Stomach (tissue), 9 donors: ENCODE data around the gene DMXL2. TPM values are rescaled to one million over a fixed set of nuclear protein-coding genes. Genes with fewer than 3 reads are reported as not detected.

Experiments used
- DNase-seq, 2 donors: peaks; one replicate each; pipeline versions ENCODE4 v3.0.0 to v3.0.0-alpha.2; 2013 to 2019
- H3K27ac ChIP-seq, 5 donors: fragments of 200-600 bp in 4 of 5; sonication (generic) in 4 of 5; one replicate each; pipeline ENCODE4 v1.5.1; 2013 to 2019; ENCODE audit warnings: mild to moderate bottlenecking in 1 of 5, moderate library complexity in 1 of 5
- H3K27me3 ChIP-seq, 3 donors: fragments of 200-600 bp; sonication (generic); one replicate each; pipeline ENCODE4 v1.5.1; 2017 to 2019; ENCODE audit warnings: mixed run types in 1 of 3
- H3K36me3 ChIP-seq, 4 donors: fragments of 200-600 bp; sonication (generic); 1 replicate in 3 of 4; 2 replicates in 1 of 4; pipeline ENCODE4 v1.5.1; 2016 to 2019
- H3K4me1 ChIP-seq, 4 donors: fragments of 200-600 bp; sonication (generic); one replicate each; pipeline ENCODE4 v1.5.1; 2016 to 2019
- H3K4me3 ChIP-seq, 4 donors: fragments of 200-600 bp; sonication (generic) in 3 of 4; one replicate each; pipeline ENCODE4 v1.5.1; 2016 to 2019; ENCODE audit warnings: mild to moderate bottlenecking in 1 of 4
- H3K9me3 ChIP-seq, 4 donors: fragments of 200-600 bp; sonication (generic); one replicate each; pipeline ENCODE4 v1.5.1; 2016 to 2019
- EP300 ChIP-seq: sonication (generic); formaldehyde crosslinking; IDR thresholded peaks from one replicate; pipeline ENCODE4 v1.6.1; 2017; ENCODE audit warnings: antibody characterized with exemption
- POLR2A ChIP-seq, 4 donors: fragments of 450-650 bp; IDR thresholded peaks; one replicate each; pipeline ENCODE4 v1.6.1; 2016; ENCODE audit warnings: antibody characterized with exemption in 4 of 4, control low read depth in 2 of 4, mild to moderate bottlenecking in 1 of 4, moderate library complexity in 1 of 4
- POLR2AphosphoS5 ChIP-seq, 3 donors: sonication (generic); formaldehyde crosslinking; IDR thresholded peaks; one replicate each; pipeline ENCODE4 v1.6.1; 2016; ENCODE audit warnings: antibody characterized with exemption in 3 of 3
- WGBS, 5 donors: extraction: QIAGEN DNeasy Blood & Tissue Kit in 3 of 5; methylation state at CpG; one replicate each; pipeline versions ENCODE4 v1.1.5 to v1.1.7; 2013 to 2018; 5-methylcytosine and 5-hydroxymethylcytosine counted together
- intact Hi-C: fragments of 100-400 bp; cut with DNase I; formaldehyde crosslinking; loops from one replicate; pipeline ENCODE4 v1.15.1; 2023; ENCODE audit warnings: low total_unique reads
- polyA plus RNA-seq, 3 donors: library from polyadenylated mRNA; stranded (reverse); fragments of 200-250 nt; gene quantifications; one replicate each; pipeline ENCODE4 v1.2.3, GENCODE V29; 2013
- total RNA-seq, 5 donors: library from RNA; depleted of rRNA; stranded (reverse); fragments of >200 nt; gene quantifications; one replicate each; pipeline versions ENCODE4 v1.1.0 to v1.2.3, GENCODE V29; 2014 to 2016
- TF ChIP-seq, protein P1 (sequence below), 7 experiments: fragments of 450-650 bp in 4 of 7; fragments of 200-600 bp in 3 of 7; sonication (generic) in 3 of 7; IDR thresholded peaks; one replicate each; pipeline ENCODE4 v1.5.1; 2016 to 2019; ENCODE audit warnings: antibody characterized with exemption in 7 of 7, control low read depth in 2 of 7, mild to moderate bottlenecking in 1 of 7
- donor health status: healthy with polysubstance abuse.
- donor health status: Bipolar disorder and iron deficiency.
- donor health status: healthy.

Gene DMXL2
- total and polyA plus RNA-seq, 8 donors: 4.9 to 78.4 (median 28.6) TPM

DNA sequence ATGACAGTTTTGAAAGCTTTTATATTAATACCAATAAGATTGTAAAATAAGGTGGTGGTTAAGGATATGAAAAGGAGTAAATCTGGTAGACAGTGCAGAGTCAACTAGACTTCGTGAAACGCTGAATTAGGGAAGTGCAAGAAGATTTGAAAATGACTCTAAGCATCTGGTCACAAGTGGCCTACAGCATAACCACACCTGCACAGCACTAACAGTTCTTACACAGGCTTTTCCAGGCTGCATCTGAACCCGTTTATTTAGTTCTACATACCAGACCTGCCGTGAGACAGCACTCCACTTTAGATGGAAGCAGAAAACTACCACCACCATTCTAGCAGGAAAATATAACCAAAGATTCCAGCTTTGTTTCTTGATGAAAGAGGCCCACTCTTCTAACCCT, 1.9 kb downstream of the DMXL2 start:
- no peak overlapping the region for H3K27ac ChIP-seq
- H3K9me3 ChIP-seq: no peaks in the 10 kb centered on the region
- 51 to 72% (median 59%) methylated on average over 4 of the region's 4 CpGs for WGBS, 5 donors
- H3K36me3 ChIP-seq: no peaks in the 10 kb centered on the region
- no peak overlapping the region for H3K4me3 ChIP-seq
- intact Hi-C loops: no loop called here
- TF ChIP-seq, protein P1, sequence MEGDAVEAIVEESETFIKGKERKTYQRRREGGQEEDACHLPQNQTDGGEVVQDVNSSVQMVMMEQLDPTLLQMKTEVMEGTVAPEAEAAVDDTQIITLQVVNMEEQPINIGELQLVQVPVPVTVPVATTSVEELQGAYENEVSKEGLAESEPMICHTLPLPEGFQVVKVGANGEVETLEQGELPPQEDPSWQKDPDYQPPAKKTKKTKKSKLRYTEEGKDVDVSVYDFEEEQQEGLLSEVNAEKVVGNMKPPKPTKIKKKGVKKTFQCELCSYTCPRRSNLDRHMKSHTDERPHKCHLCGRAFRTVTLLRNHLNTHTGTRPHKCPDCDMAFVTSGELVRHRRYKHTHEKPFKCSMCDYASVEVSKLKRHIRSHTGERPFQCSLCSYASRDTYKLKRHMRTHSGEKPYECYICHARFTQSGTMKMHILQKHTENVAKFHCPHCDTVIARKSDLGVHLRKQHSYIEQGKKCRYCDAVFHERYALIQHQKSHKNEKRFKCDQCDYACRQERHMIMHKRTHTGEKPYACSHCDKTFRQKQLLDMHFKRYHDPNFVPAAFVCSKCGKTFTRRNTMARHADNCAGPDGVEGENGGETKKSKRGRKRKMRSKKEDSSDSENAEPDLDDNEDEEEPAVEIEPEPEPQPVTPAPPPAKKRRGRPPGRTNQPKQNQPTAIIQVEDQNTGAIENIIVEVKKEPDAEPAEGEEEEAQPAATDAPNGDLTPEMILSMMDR (IDR thresholded peaks at IDR 0.05): no peak
- no peak for TF ChIP-seq POLR2AphosphoS5 (IDR thresholded peaks at IDR 0.05)
- TF ChIP-seq EP300: no peak
- no peak for TF ChIP-seq POLR2A (IDR thresholded peaks at IDR 0.05)
- H3K27me3 ChIP-seq: no peaks in the 10 kb centered on the region
- DNase-seq: peak in 1 of 2 donors; percentile 21
- H3K4me1 ChIP-seq: peaks cover 19 to 43% (median 29%) of the 10 kb centered on the region in 4 donors

DNA sequence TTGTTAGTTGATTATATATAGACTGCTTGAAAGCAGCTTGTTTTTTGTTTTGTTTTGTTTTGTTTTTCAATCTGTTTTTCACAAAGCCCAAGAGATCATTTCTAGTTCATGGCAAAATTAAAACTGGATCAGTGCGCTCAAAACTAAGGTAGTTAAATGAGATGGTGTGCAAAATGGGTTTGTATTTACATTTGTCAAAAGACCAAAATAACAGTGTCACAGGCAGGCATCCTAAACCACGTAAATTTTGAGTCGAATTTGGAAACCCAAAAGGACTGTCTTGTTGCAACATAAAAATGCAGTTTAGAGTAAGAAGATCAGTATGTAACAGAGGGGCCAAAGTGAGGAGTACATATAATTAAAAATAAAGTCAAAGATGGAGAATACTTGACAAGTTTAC, 2.4 kb downstream of the DMXL2 start:
- Histone ChIP-seq H3K36me3 (no peaks in the 10 kb centered on the region), H3K4me1 (peaks cover 19 to 43% (median 29%) of the 10 kb centered on the region in 4 donors), H3K4me3 (no peak overlapping the region), H3K9me3 (no peaks in the 10 kb centered on the region), H3K27me3 (no peaks in the 10 kb centered on the region), H3K27ac (no peak overlapping the region)
- DNase-seq: no peak
- WGBS, 5 donors: 77 to 92% (median 88%) methylated on average over 3 of the region's 3 CpGs
- no peak for TF ChIP-seq POLR2AphosphoS5 (IDR thresholded peaks at IDR 0.05)
- TF ChIP-seq POLR2A (IDR thresholded peaks at IDR 0.05): no peak
- no peak for TF ChIP-seq EP300
- TF ChIP-seq, protein P1 (IDR thresholded peaks at IDR 0.05): no peak
- intact Hi-C loops: no loop called here

DNA sequence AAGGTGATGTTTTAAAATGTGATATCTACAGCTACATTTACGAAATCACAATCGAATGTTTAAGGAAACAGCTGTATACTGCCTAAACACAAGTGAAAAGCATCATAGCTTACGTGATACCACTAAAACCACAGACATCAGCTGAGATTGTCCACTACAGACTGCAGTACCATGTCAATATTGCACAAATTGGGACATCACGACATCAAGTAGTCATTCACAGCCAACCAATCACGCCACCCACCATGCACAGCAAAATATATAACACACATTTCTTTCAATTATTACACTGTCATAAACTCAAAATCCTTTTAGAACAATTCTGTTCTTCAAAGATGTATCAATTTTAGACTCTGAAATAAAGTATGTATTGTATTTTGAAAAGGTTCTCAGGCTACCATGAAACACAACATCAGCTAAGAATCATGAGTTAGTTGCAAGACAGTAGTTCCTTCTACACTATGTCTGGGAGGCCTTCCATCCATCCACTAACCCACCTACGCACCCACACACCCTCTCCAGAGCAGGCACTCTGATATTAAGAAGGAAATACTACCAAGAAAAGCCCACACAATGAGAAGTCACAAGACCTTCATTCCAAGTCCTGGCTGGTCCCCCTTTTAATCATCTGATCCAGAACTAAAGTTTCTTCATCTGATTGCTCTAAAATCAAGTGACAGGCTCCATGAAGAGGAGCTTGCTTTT, 3.1 kb downstream of the DMXL2 start:
- no peak for TF ChIP-seq POLR2A (IDR thresholded peaks at IDR 0.05)
- TF ChIP-seq POLR2AphosphoS5 (IDR thresholded peaks at IDR 0.05): no peak
- TF ChIP-seq, protein P1 (IDR thresholded peaks at IDR 0.05): no peak
- TF ChIP-seq EP300: no peak
- Histone ChIP-seq H3K27ac (no peak overlapping the region), H3K9me3 (no peaks in the 10 kb centered on the region), H3K36me3 (no peaks in the 10 kb centered on the region), H3K27me3 (no peaks in the 10 kb centered on the region), H3K4me1 (peaks cover 19 to 43% (median 29%) of the 10 kb centered on the region in 4 donors), H3K4me3 (no peak overlapping the region)
- 82 to 94% (median 90%) methylated on average over 6 of the region's 6 CpGs for WGBS, 5 donors
- DNase-seq: no peak
- intact Hi-C loops: no loop called here

DNA sequence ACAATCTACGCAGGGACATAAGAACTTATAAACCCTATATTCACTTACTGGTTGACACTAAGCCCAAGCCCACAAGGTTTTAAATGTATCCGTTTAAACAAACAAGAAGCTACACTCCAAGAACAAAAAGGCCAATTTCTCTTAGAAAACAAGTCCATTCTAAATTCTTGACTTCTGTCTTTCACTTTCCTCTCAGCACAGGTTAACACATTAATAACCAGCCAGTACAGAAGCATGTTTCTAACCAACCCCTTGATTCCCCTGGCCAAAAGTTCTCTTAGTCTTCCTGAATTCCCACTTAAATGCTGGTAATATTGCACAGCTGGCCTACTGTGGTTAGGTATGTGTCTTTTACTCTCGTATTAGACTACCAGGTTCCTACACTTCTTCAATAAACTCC, 4.7 kb downstream of the DMXL2 start:
- H3K4me1 ChIP-seq: peaks cover 13 to 30% (median 19%) of the 10 kb centered on the region in 4 donors
- H3K36me3 ChIP-seq: peaks cover 0 to under 1% (median 0%) of the 10 kb centered on the region in 4 donors
- intact Hi-C loops: no loop called here
- H3K4me3 ChIP-seq: no peak overlapping the region
- H3K9me3 ChIP-seq: peaks cover 0 to under 1% (median 0%) of the 10 kb centered on the region in 4 donors
- WGBS, 5 donors: 61 to 88% (median 76%) methylated on average over 3 of the region's 3 CpGs
- TF ChIP-seq POLR2A (IDR thresholded peaks at IDR 0.05) (no peak), POLR2AphosphoS5 (IDR thresholded peaks at IDR 0.05) (no peak), EP300 (no peak)
- TF ChIP-seq, protein P1 (IDR thresholded peaks at IDR 0.05): no peak
- no peak for DNase-seq
- H3K27me3 ChIP-seq: no peaks in the 10 kb centered on the region
- no peak overlapping the region for H3K27ac ChIP-seq
